ENCODE data around the gene SHOX.

SHOX gene

GRCh38 chrX:640641-641040, 10.1 kb downstream of the SHOX start:
- Mint-ChIP-seq H3K27ac (no peak overlapping the region), H3K27me3 (ENCODE audit: low read depth, poor library complexity) (peaks cover 95% of the 10 kb centered on the region), H3K9me3 (peaks cover 5% of the 10 kb centered on the region), H3K36me3 (ENCODE audit: low read depth) (no peaks in the 10 kb centered on the region), H3K4me1 (peaks cover 37% of the 10 kb centered on the region), H3K4me3 (no peak overlapping the region)
- DNase-seq = no peak
- no peak for TF ChIP-seq CTCF (IDR thresholded peaks at IDR 0.05)

- H3K27ac Mint-ChIP-seq = no peak overlapping the region
- no peak overlapping the region for H3K4me3 Mint-ChIP-seq
- TF ChIP-seq CTCF (IDR thresholded peaks at IDR 0.05) = no peak
- H3K4me1 Mint-ChIP-seq = peaks cover 32% of the 10 kb centered on the region
- no peaks in the 10 kb centered on the region for H3K36me3 Mint-ChIP-seq (ENCODE audit: low read depth)
- no peak for DNase-seq
- H3K27me3 Mint-ChIP-seq (ENCODE audit: low read depth, poor library complexity) = peaks cover 99% of the 10 kb centered on the region
- peaks cover 5% of the 10 kb centered on the region for H3K9me3 Mint-ChIP-seq
Observed at GRCh38 chrX:641671-642435, 11.3 kb downstream of the SHOX start.

- H3K4me3 Mint-ChIP-seq = peak overlapping the region; percentile 45
- no peak for DNase-seq
- H3K4me1 Mint-ChIP-seq = peaks cover 24% of the 10 kb centered on the region
- H3K9me3 Mint-ChIP-seq = peaks cover 5% of the 10 kb centered on the region
- H3K36me3 Mint-ChIP-seq (ENCODE audit: low read depth) = no peaks in the 10 kb centered on the region
- H3K27me3 Mint-ChIP-seq (ENCODE audit: low read depth, poor library complexity) = peaks cover 91% of the 10 kb centered on the region
- TF ChIP-seq CTCF (IDR thresholded peaks at IDR 0.05) = no peak
- no peak overlapping the region for H3K27ac Mint-ChIP-seq
Observed at GRCh38 chrX:642436-643240, 12.0 kb downstream of the SHOX start.

- H3K9me3 Mint-ChIP-seq = peaks cover 5% of the 10 kb centered on the region
- no peak for DNase-seq
- no peak overlapping the region for H3K27ac Mint-ChIP-seq
- H3K36me3 Mint-ChIP-seq (ENCODE audit: low read depth) = no peaks in the 10 kb centered on the region
- TF ChIP-seq CTCF (IDR thresholded peaks at IDR 0.05) = no peak
- peaks cover 86% of the 10 kb centered on the region for H3K27me3 Mint-ChIP-seq (ENCODE audit: low read depth, poor library complexity)
- peak overlapping the region; percentile 45 for H3K4me3 Mint-ChIP-seq
- H3K4me1 Mint-ChIP-seq = peaks cover 18% of the 10 kb centered on the region
Observed at GRCh38 chrX:643241-643595, 12.6 kb downstream of the SHOX start.

- no peak for TF ChIP-seq CTCF (IDR thresholded peaks at IDR 0.05)
- H3K36me3 Mint-ChIP-seq (ENCODE audit: low read depth) = no peaks in the 10 kb centered on the region
- no peak overlapping the region for H3K27ac Mint-ChIP-seq
- DNase-seq = no peak
- peaks cover 5% of the 10 kb centered on the region for H3K9me3 Mint-ChIP-seq
- H3K27me3 Mint-ChIP-seq (ENCODE audit: low read depth, poor library complexity) = peaks cover 84% of the 10 kb centered on the region
- no peak overlapping the region for H3K4me3 Mint-ChIP-seq
- H3K4me1 Mint-ChIP-seq = peaks cover 11% of the 10 kb centered on the region
Observed at GRCh38 chrX:643911-644303, 13.3 kb downstream of the SHOX start.

Data from nephron progenitor cell (in vitro differentiated cells).